CD14-positive monocyte (primary cell): Measurements from ENCODE around the gene PCK2. TPM values are rescaled to one million over a fixed set of nuclear protein-coding genes. Genes with fewer than 3 reads are reported as not detected.

Experiments
- DNase-seq, 3 donors: peaks; one replicate each; pipeline ENCODE4 v3.0.0-alpha.2; 2011 to 2022
- H2AFZ ChIP-seq: 2 replicates; pipeline ENCODE4 v1.6.0; 2012; ENCODE audit warnings: mild to moderate bottlenecking, low read depth, low read length, inconsistent platforms; ENCODE audit not compliant: insufficient read depth, poor library complexity, severe bottlenecking
- H3K27ac ChIP-seq, 2 donors: 1 replicate in 1 of 2; 2 replicates in 1 of 2; pipeline ENCODE4 v1.5.1; 2012 to 2013; ENCODE audit warnings: low read length in 2 of 2, control low read depth in 1 of 2, inconsistent platforms in 1 of 2, low read depth in 1 of 2, mild to moderate bottlenecking in 1 of 2
- H3K27me3 ChIP-seq, 2 donors: one replicate each; pipeline versions ENCODE4 v1.6.0 to v1.6.1; 2011 to 2013; ENCODE audit warnings: low read length in 2 of 2; ENCODE audit not compliant: control insufficient read depth in 2 of 2, insufficient read depth in 2 of 2
- H3K36me3 ChIP-seq, 2 donors: replicated peaks in 1 of 2; 1 replicate in 1 of 2; 2 replicates in 1 of 2; pipeline versions ENCODE4 v1.5.1 to v1.6.1; 2012 to 2013; ENCODE audit warnings: low read length in 2 of 2, control low read depth in 1 of 2, inconsistent platforms in 1 of 2, mild to moderate bottlenecking in 1 of 2; ENCODE audit not compliant: insufficient read depth in 2 of 2, control insufficient read depth in 1 of 2
- H3K4me1 ChIP-seq, 2 donors: 1 replicate in 1 of 2; 2 replicates in 1 of 2; pipeline versions ENCODE4 v1.5.1 to v1.6.1; 2012 to 2013; ENCODE audit warnings: low read length in 2 of 2, control low read depth in 1 of 2, inconsistent platforms in 1 of 2, mild to moderate bottlenecking in 1 of 2, moderate library complexity in 1 of 2; ENCODE audit not compliant: insufficient read depth in 2 of 2, control insufficient read depth in 1 of 2
- H3K4me2 ChIP-seq: replicated peaks from 2 replicates; pipeline ENCODE3; 2012; ENCODE audit warnings: low read length, moderate library complexity, mild to moderate bottlenecking; ENCODE audit not compliant: poor library complexity, severe bottlenecking; ENCODE audit errors: extremely low read depth
- H3K4me3 ChIP-seq, 3 experiments: fragments of 200-600 bp in 1 of 3; sonication (generic) in 1 of 3; replicated peaks in 1 of 3; 1 replicate in 2 of 3; 2 replicates in 1 of 3; pipeline ENCODE4 v1.5.1; 2011 to 2013; ENCODE audit warnings: low read length in 3 of 3, mild to moderate bottlenecking in 3 of 3, control low read depth in 2 of 3, low read depth in 2 of 3, inconsistent platforms in 1 of 3, moderate library complexity in 1 of 3
- H3K79me2 ChIP-seq: 2 replicates; pipeline ENCODE4 v1.6.0; 2012; ENCODE audit warnings: mild to moderate bottlenecking, control low read depth, inconsistent platforms, low read length, moderate library complexity; ENCODE audit not compliant: insufficient read depth
- H3K9ac ChIP-seq: 2 replicates; pipeline ENCODE4 v1.6.0; 2017; ENCODE audit warnings: low read length, mild to moderate bottlenecking; ENCODE audit not compliant: insufficient read depth, poor library complexity, severe bottlenecking
- H3K9me3 ChIP-seq, 2 donors: replicated peaks in 1 of 2; 1 replicate in 1 of 2; 2 replicates in 1 of 2; pipeline versions ENCODE4 v1.5.1 to v1.6.1; 2012 to 2013; ENCODE audit warnings: low read length in 2 of 2, control low read depth in 1 of 2; ENCODE audit not compliant: control insufficient read depth in 1 of 2, insufficient read depth in 1 of 2
- H4K20me1 ChIP-seq: 2 replicates; pipeline ENCODE4 v1.6.0; 2012; ENCODE audit warnings: mild to moderate bottlenecking, low read length, control low read depth, moderate library complexity; ENCODE audit not compliant: insufficient read depth
- H3K27ac Mint-ChIP-seq, 7 donors: one replicate each; pipeline ENCODE4 v1.8.0; 2020; ENCODE audit warnings: mild to moderate bottlenecking in 7 of 7, mixed read lengths in 7 of 7, moderate library complexity in 6 of 7, inconsistent platforms in 2 of 7
- H3K27me3 Mint-ChIP-seq, 3 donors: one replicate each; pipeline ENCODE4 v1.8.0; 2021 to 2022; ENCODE audit warnings: low read depth in 3 of 3, mild to moderate bottlenecking in 3 of 3, mixed read lengths in 3 of 3, moderate library complexity in 3 of 3, inconsistent platforms in 1 of 3
- H3K36me3 Mint-ChIP-seq, 2 donors: one replicate each; pipeline ENCODE4 v1.8.0; 2020; ENCODE audit warnings: mixed read lengths in 2 of 2, inconsistent platforms in 1 of 2, mild to moderate bottlenecking in 1 of 2
- H3K4me1 Mint-ChIP-seq: one replicate; pipeline ENCODE4 v1.8.0; 2020; ENCODE audit warnings: mild to moderate bottlenecking, mixed read lengths
- H3K4me3 Mint-ChIP-seq, 2 donors: one replicate each; pipeline ENCODE4 v1.8.0; 2020; ENCODE audit warnings: mild to moderate bottlenecking in 2 of 2, mixed read lengths in 2 of 2, moderate library complexity in 1 of 2
- H3K9me3 Mint-ChIP-seq, 7 donors: one replicate each; pipeline ENCODE4 v1.8.0; 2020 to 2022; ENCODE audit warnings: mixed read lengths in 7 of 7, mild to moderate bottlenecking in 6 of 7, moderate library complexity in 6 of 7, inconsistent platforms in 2 of 7
- CTCF ChIP-seq: fragments of 200-600 bp; IDR thresholded peaks from one replicate; pipeline ENCODE4 v1.8.0; 2022; ENCODE audit warnings: antibody characterized with exemption, mild to moderate bottlenecking
- WGBS: methylation state at CpG from one replicate; pipeline ENCODE4 v1.1.5; 2013; ENCODE audit warnings: missing lambda C conversion rate; ENCODE audit not compliant: insufficient coverage; 5-methylcytosine and 5-hydroxymethylcytosine counted together
- intact Hi-C, 2 donors: fragments of 100-400 bp; cut with micrococcal nuclease; formaldehyde crosslinking; loops; one replicate each; pipeline versions ENCODE4 v1.15.0 to v1.15.1; 2023
- polyA plus RNA-seq, 3 donors: library from polyadenylated mRNA; depleted of rRNA in 1 of 3; unstranded in 2 of 3; stranded (reverse) in 1 of 3; fragments of 300-500 nt in 2 of 3; fragments of >200 nt in 1 of 3; fragmentation: Illumina TruSeq in 2 of 3; gene quantifications; 1 replicate in 2 of 3; 2 replicates in 1 of 3; pipeline ENCODE4 v1.2.3, GENCODE V29; 2012 to 2021

Gene PCK2
- polyA plus RNA-seq, 3 donors = 29.9 to 34.2 (median 31.3) TPM

- Histone ChIP-seq H3K4me3 (no peak overlapping the region), H3K9me3 (no peaks in the 10 kb centered on the region), H2AFZ (no peak overlapping the region), H3K27me3 (no peaks in the 10 kb centered on the region), H3K36me3 (peaks cover 0 to 3% of the 10 kb centered on the region in 2 donors), H3K27ac (no peak overlapping the region), H3K79me2 (no peaks in the 10 kb centered on the region), H3K9ac (no peak overlapping the region), H4K20me1 (no peaks in the 10 kb centered on the region), H3K4me1 (peaks cover 11 to 16% of the 10 kb centered on the region in 2 donors), H3K4me2 (no peak overlapping the region)
- Mint-ChIP-seq H3K27me3 (peaks cover 0 to 3% (median 0%) of the 10 kb centered on the region in 3 donors), H3K9me3 (peaks cover 0 to 2% (median 0%) of the 10 kb centered on the region in 7 donors), H3K27ac (no peak overlapping the region), H3K4me1 (peaks cover 12% of the 10 kb centered on the region), H3K4me3 (no peak overlapping the region), H3K36me3 (peaks cover 2% of the 10 kb centered on the region in 2 donors)
- 60% methylated on average over 3 of the region's 9 CpGs for WGBS
- TF ChIP-seq CTCF = no peak
- intact Hi-C loops = loop anchor here in 1 of 2 donors (10.0 kb wide), 2 partner anchors 185 to 1185 kb away; partner anchors contain the start of genes DHRS1, NOP9 and PRMT5
- no peak for DNase-seq
Measured at GRCh38 chr14:24110060-24110459, 15.9 kb downstream of the PCK2 start.

GRCh38 chr14:24110523-24110922, 16.4 kb downstream of the PCK2 start:
- Mint-ChIP-seq H3K4me3 (no peak overlapping the region), H3K36me3 (no peaks in the 10 kb centered on the region), H3K9me3 (peaks cover 0 to 2% (median 0%) of the 10 kb centered on the region in 7 donors), H3K4me1 (peaks cover 14% of the 10 kb centered on the region), H3K27me3 (peaks cover 0 to 3% (median 0%) of the 10 kb centered on the region in 3 donors), H3K27ac (no peak overlapping the region)
- no peaks in the 10 kb centered on the region for H3K9me3 ChIP-seq
- no peak overlapping the region for H3K4me3 ChIP-seq
- no peak overlapping the region for H3K4me2 ChIP-seq
- H4K20me1 ChIP-seq = no peaks in the 10 kb centered on the region
- DNase-seq = no peak
- no peaks in the 10 kb centered on the region for H3K36me3 ChIP-seq
- no peak overlapping the region for H2AFZ ChIP-seq
- peaks cover 4% of the 10 kb centered on the region for H3K79me2 ChIP-seq
- WGBS = no CpG with 5 or more reads among the region's 1 CpG
- H3K4me1 ChIP-seq = peaks cover 15 to 20% of the 10 kb centered on the region in 2 donors
- H3K27me3 ChIP-seq = no peaks in the 10 kb centered on the region
- no peak overlapping the region for H3K9ac ChIP-seq
- no peak overlapping the region for H3K27ac ChIP-seq
- intact Hi-C loops = loop anchor here in 1 of 2 donors (10.0 kb wide), 2 partner anchors 184 to 1186 kb away; partner anchors contain the start of genes DHRS1, NOP9 and PRMT5
- TF ChIP-seq CTCF = no peak
